Keratinocyte (primary cell): ENCODE data around the gene PLA2G15. TPM values are rescaled to one million over a fixed set of nuclear protein-coding genes. Genes with fewer than 3 reads are reported as not detected.

Source experiments
- DNase-seq: peaks from one replicate; pipeline ENCODE4 v3.0.0-alpha.2; 2011; ENCODE audit warnings: low read depth, missing footprints, low spot score
- FAIRE-seq: peaks from 2 replicates; lab custom pipeline; 2011; peaks lifted over from hg19 to GRCh38; lab: Jason Lieb, UNC
- H2AFZ ChIP-seq: 2 replicates; pipeline ENCODE4 v1.6.0; 2012; ENCODE audit warnings: low read length, control low read depth, inconsistent platforms; ENCODE audit not compliant: control insufficient read depth
- H3K27ac ChIP-seq: 2 replicates; pipeline ENCODE4 v1.5.1; 2011; ENCODE audit warnings: low read length; ENCODE audit not compliant: control insufficient read depth, insufficient read depth
- H3K27me3 ChIP-seq: 3 replicates; pipeline ENCODE4 v1.6.0; 2011; ENCODE audit warnings: low read length; ENCODE audit not compliant: control insufficient read depth, insufficient read depth; ENCODE audit errors: extremely low read depth
- H3K36me3 ChIP-seq, 2 experiments: 2 replicates in 1 of 2; 3 replicates in 1 of 2; pipeline ENCODE4 v1.5.1; 2011; ENCODE audit warnings: low read length in 2 of 2, mild to moderate bottlenecking in 1 of 2; ENCODE audit not compliant: control insufficient read depth in 2 of 2, insufficient read depth in 2 of 2; ENCODE audit errors: extremely low read depth in 1 of 2
- H3K4me1 ChIP-seq: 3 replicates; pipeline ENCODE4 v1.5.1; 2011; ENCODE audit warnings: low read length; ENCODE audit not compliant: control insufficient read depth, insufficient read depth; ENCODE audit errors: extremely low read depth
- H3K4me2 ChIP-seq: 3 replicates; pipeline ENCODE4 v1.6.0; 2011; ENCODE audit warnings: low read depth, low read length; ENCODE audit not compliant: control insufficient read depth, insufficient read depth; ENCODE audit errors: extremely low read depth
- H3K4me3 ChIP-seq, 3 experiments: fragments of 200-600 bp in 1 of 3; sonication (generic) in 1 of 3; 2 replicates in 2 of 3; 3 replicates in 1 of 3; pipeline ENCODE4 v1.5.1; 2011 to 2016; ENCODE audit warnings: low read length in 3 of 3, mild to moderate bottlenecking in 3 of 3, control low read depth in 2 of 3, inconsistent platforms in 1 of 3, low read depth in 1 of 3, mixed read lengths in 1 of 3, mixed run types in 1 of 3, moderate library complexity in 1 of 3; ENCODE audit not compliant: control insufficient read depth in 2 of 3, insufficient read depth in 2 of 3; ENCODE audit errors: extremely low read depth in 1 of 3
- H3K79me2 ChIP-seq: 2 replicates; pipeline ENCODE4 v1.6.0; 2012; ENCODE audit warnings: low read length; ENCODE audit not compliant: control insufficient read depth, insufficient read depth
- H3K9ac ChIP-seq: 3 replicates; pipeline ENCODE4 v1.6.0; 2011; ENCODE audit warnings: low read length; ENCODE audit not compliant: control insufficient read depth, insufficient read depth; ENCODE audit errors: extremely low read depth
- H3K9me1 ChIP-seq: 3 replicates; pipeline ENCODE4 v1.6.0; 2011; ENCODE audit warnings: low read length; ENCODE audit not compliant: control insufficient read depth, insufficient read depth; ENCODE audit errors: extremely low read depth
- H3K9me3 ChIP-seq: 2 replicates; pipeline ENCODE4 v1.5.1; 2012; ENCODE audit warnings: low read depth, low read length; ENCODE audit not compliant: control insufficient read depth
- H4K20me1 ChIP-seq: 3 replicates; pipeline ENCODE4 v1.6.0; 2011; ENCODE audit warnings: low read length; ENCODE audit not compliant: control insufficient read depth, insufficient read depth; ENCODE audit errors: extremely low read depth
- CTCF ChIP-seq, 3 experiments: IDR thresholded peaks in 1 of 3; conservative IDR thresholded peaks in 1 of 3; optimal IDR thresholded peaks in 1 of 3; 2 replicates in 2 of 3; 3 replicates in 1 of 3; pipeline versions ENCODE3 to v1.5.1; 2011; ENCODE audit warnings: low read length in 3 of 3, mild to moderate bottlenecking in 3 of 3, moderate library complexity in 2 of 3, control low read depth in 1 of 3, inconsistent platforms in 1 of 3; ENCODE audit not compliant: insufficient read depth in 2 of 3; ENCODE audit errors: extremely low read depth in 1 of 3
- EZH2 ChIP-seq: IDR thresholded peaks from one replicate; pipeline ENCODE4 v1.6.1; 2012; ENCODE audit warnings: inconsistent platforms, mild to moderate bottlenecking, low read length, moderate library complexity
- dilution Hi-C: fragments of 300-500 bp; cut with MboI; formaldehyde crosslinking; loops from one replicate; pipeline ENCODE4 v1.7.0; 2020; ENCODE audit warnings: low sequenced_read_pairs; ENCODE audit not compliant: extremely low pct_ligation_motif_present
- polyA plus RNA-seq, 5 experiments: library from polyadenylated mRNA; depleted of rRNA in 3 of 5; stranded (reverse) in 3 of 5; stranded (forward) in 1 of 5; unstranded in 1 of 5; fragments of >200 nt; gene quantifications; 1 replicate in 1 of 5; 2 replicates in 3 of 5; 3 replicates in 1 of 5; pipeline versions ENCODE4 v1.2.1 to v1.2.3, GENCODE V29; 2011 to 2012; ENCODE audit warnings: missing spikeins in 2 of 5, low read depth in 1 of 5, low replicate concordance in 1 of 5

PLA2G15 gene
- polyA plus RNA-seq, 1 donor (not counting 4 experiments of a cell fraction or from before 2014, with no cell fraction given): 9.2 TPM

GRCh38 chr16:68200088-68200783, 44.9 kb upstream of the PLA2G15 start:
- Histone ChIP-seq H3K27ac (no peak overlapping the region), H3K79me2 (no peaks in the 10 kb centered on the region), H3K4me2 (no peak overlapping the region), H3K9ac (no peak overlapping the region), H4K20me1 (no peaks in the 10 kb centered on the region), H3K9me3 (no peaks in the 10 kb centered on the region), H3K9me1 (no peaks in the 10 kb centered on the region), H3K4me1 (no peaks in the 10 kb centered on the region), H3K36me3 (no peaks in the 10 kb centered on the region), H3K27me3 (no peaks in the 10 kb centered on the region), H2AFZ (no peak overlapping the region), H3K4me3 (no peak overlapping the region)
- TF ChIP-seq CTCF (optimal IDR thresholded peaks at IDR 0.05 in 1 of 3, IDR thresholded peaks at IDR 0.05 in 1 of 3, conservative IDR thresholded peaks at IDR 0.05 in 1 of 3; ENCODE audit: extremely low read depth in 1 of 3, insufficient read depth in 2 of 3, low read length in 3 of 3) (no peak), EZH2 (no peak)
- dilution Hi-C loops: no loop called here
- DNase-seq (no peak), FAIRE-seq (no peak)

GRCh38 chr16:68202091-68202519, 43.1 kb upstream of the PLA2G15 start:
- no peaks in the 10 kb centered on the region for H3K27me3 ChIP-seq
- no peaks in the 10 kb centered on the region for H3K9me1 ChIP-seq
- DNase-seq (no peak), FAIRE-seq (no peak)
- H3K79me2 ChIP-seq: no peaks in the 10 kb centered on the region
- H4K20me1 ChIP-seq: no peaks in the 10 kb centered on the region
- no peaks in the 10 kb centered on the region for H3K9me3 ChIP-seq
- H3K9ac ChIP-seq: no peak overlapping the region
- no peak overlapping the region for H3K27ac ChIP-seq
- H2AFZ ChIP-seq: no peak overlapping the region
- dilution Hi-C loops: no loop called here
- TF ChIP-seq EZH2: no peak
- peak in 1 of 3 experiments; percentile 3 for TF ChIP-seq CTCF (optimal IDR thresholded peaks at IDR 0.05 in 1 of 3, IDR thresholded peaks at IDR 0.05 in 1 of 3, conservative IDR thresholded peaks at IDR 0.05 in 1 of 3; ENCODE audit: extremely low read depth in 1 of 3, insufficient read depth in 2 of 3, low read length in 3 of 3)
- no peak overlapping the region for H3K4me2 ChIP-seq
- no peak overlapping the region for H3K4me3 ChIP-seq
- no peaks in the 10 kb centered on the region for H3K4me1 ChIP-seq
- H3K36me3 ChIP-seq: no peaks in the 10 kb centered on the region
